ENCODE data around the gene FNIP2.

The FNIP2 gene

DNA sequence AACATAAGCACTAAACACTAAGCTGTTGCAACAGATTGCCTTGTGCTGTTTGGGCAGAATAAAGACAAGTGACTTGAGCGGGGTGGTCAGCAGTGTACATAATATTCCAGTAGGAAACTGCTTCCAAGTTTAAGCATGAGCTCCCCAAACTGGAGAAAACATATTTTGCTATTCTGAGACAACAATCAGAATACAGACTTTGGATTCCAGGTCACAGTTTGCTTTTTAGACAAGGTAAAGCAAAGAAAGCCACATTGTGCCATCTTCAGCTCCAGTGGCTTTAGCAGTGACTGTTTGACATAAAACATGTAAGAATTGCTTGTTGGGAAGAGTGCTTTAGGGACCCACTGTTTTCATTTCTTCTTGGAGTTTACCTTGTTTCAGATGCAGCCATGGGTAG is 136.0 kb downstream of the FNIP2 start:
- no CpG with 5 or more reads among the region's 1 CpG for WGBS (ENCODE audit: extremely low coverage, insufficient coverage, low lambda C conversion rate)
- Histone ChIP-seq H2BK5ac (ENCODE audit: low read length) (no peak overlapping the region), H3K9ac (ENCODE audit: low read length) (no peak overlapping the region)

DNA sequence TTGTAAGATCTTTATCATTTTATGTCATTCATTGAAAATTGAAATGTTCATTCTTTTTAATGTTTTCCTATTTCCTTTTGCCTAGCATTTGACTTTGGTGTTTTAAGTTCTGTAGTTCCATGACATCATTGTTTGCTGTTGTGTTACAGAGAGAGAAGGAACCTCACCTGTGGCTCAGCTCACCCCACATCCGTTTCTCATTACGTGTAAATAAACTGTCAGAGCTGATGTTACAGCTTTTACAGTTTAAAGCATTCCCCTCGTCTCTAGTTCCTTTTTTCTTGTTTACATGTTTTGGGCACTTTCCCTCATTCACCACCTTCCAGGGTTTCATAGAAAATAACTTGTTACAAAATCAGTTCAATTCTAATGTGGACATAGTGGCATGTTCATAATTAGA is 137.2 kb downstream of the FNIP2 start:
- H3K4me3 ChIP-seq (ENCODE audit: low read length) = no peak overlapping the region
- DNase-seq = no peak
- no peaks in the 10 kb centered on the region for H3K36me3 ChIP-seq (ENCODE audit: control insufficient read depth, insufficient read depth, low read length)

More for the DNA sequence above, 136.0 kb downstream of the FNIP2 start:
- H3K4me3 ChIP-seq (ENCODE audit: low read length) = no peak overlapping the region
- H3K79me2 ChIP-seq (ENCODE audit: control insufficient read depth, insufficient read depth, low read length) = no peaks in the 10 kb centered on the region
- no peaks in the 10 kb centered on the region for H3K27me3 ChIP-seq (ENCODE audit: insufficient read depth, low read length, poor library complexity)
- no peak overlapping the region for H2BK15ac ChIP-seq (replicated peaks; ENCODE audit: low read depth)
- no peaks in the 10 kb centered on the region for H3K79me1 ChIP-seq (ENCODE audit: low read length)
- no peaks in the 10 kb centered on the region for H3K36me3 ChIP-seq (ENCODE audit: control insufficient read depth, insufficient read depth, low read length)
- H3K4ac ChIP-seq (ENCODE audit: low read depth, low read length) = no peak overlapping the region
- no peak overlapping the region for H4K5ac ChIP-seq (ENCODE audit: low read length)
- no peak for DNase-seq
- no peak overlapping the region for H3K4me2 ChIP-seq (ENCODE audit: low read length)
- H3K18ac ChIP-seq (ENCODE audit: low read length) = no peak overlapping the region
- no peak overlapping the region for H4K8ac ChIP-seq (ENCODE audit: low read depth, low read length)
- no peaks in the 10 kb centered on the region for H3K4me1 ChIP-seq (ENCODE audit: control insufficient read depth, low read depth, low read length)
- H2BK120ac ChIP-seq (ENCODE audit: low read depth, low read length) = no peak overlapping the region
- no peak overlapping the region for H3K23ac ChIP-seq (ENCODE audit: low read length)
- no peak overlapping the region for H2AK5ac ChIP-seq (ENCODE audit: low read length)
- no peak overlapping the region for H3K56ac ChIP-seq (ENCODE audit: low read length)
- no peak overlapping the region for H3K27ac ChIP-seq (ENCODE audit: low read depth, low read length)

DNA sequence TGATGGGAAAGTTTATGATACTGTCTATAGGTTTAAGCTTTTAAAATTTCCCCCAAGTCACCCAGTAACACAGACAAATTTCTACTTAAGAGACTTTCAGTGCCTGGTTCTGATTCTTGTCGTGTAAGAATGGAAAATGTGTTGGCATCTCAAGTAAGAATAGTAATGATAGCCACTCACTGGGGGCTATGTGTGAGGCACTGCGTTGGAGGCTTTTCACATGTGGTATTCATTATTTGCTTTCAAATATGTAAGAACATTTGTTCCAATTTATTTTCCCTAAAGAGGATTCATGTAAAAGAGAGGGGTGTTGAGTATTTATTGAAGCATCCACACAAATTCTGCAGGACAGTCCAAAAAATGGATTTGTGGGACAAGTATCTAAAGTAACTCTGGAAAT is 143.6 kb downstream of the FNIP2 start:
- Histone ChIP-seq H3K4me2 (ENCODE audit: low read length) (no peak overlapping the region), H3K18ac (ENCODE audit: low read length) (no peak overlapping the region), H4K8ac (ENCODE audit: low read depth, low read length) (no peak overlapping the region), H4K5ac (ENCODE audit: low read length) (no peak overlapping the region), H2BK15ac (replicated peaks; ENCODE audit: low read depth) (no peak overlapping the region), H3K79me1 (ENCODE audit: low read length) (no peaks in the 10 kb centered on the region), H2BK120ac (ENCODE audit: low read depth, low read length) (no peak overlapping the region), H2AK5ac (ENCODE audit: low read length) (no peak overlapping the region), H3K56ac (ENCODE audit: low read length) (no peak overlapping the region), H3K9ac (ENCODE audit: low read length) (no peak overlapping the region), H3K4me1 (ENCODE audit: control insufficient read depth, low read depth, low read length) (no peaks in the 10 kb centered on the region), H3K4ac (ENCODE audit: low read depth, low read length) (no peak overlapping the region), H3K27me3 (ENCODE audit: insufficient read depth, low read length, poor library complexity) (no peaks in the 10 kb centered on the region), H3K27ac (ENCODE audit: low read depth, low read length) (no peak overlapping the region), H3K36me3 (ENCODE audit: control insufficient read depth, insufficient read depth, low read length) (no peaks in the 10 kb centered on the region), H3K79me2 (ENCODE audit: control insufficient read depth, insufficient read depth, low read length) (no peaks in the 10 kb centered on the region), H2BK5ac (ENCODE audit: low read length) (no peak overlapping the region), H3K23ac (ENCODE audit: low read length) (no peak overlapping the region), H3K4me3 (ENCODE audit: low read length) (no peak overlapping the region)
- DNase-seq = no peak
- no CpG with 5 or more reads among the region's 2 CpGs for WGBS (ENCODE audit: extremely low coverage, insufficient coverage, low lambda C conversion rate)

More for the DNA sequence above, 137.2 kb downstream of the FNIP2 start:
- Histone ChIP-seq H3K79me2 (ENCODE audit: control insufficient read depth, insufficient read depth, low read length) (no peaks in the 10 kb centered on the region), H3K79me1 (ENCODE audit: low read length) (no peaks in the 10 kb centered on the region), H4K8ac (ENCODE audit: low read depth, low read length) (peak overlapping the region; percentile 56), H4K5ac (ENCODE audit: low read length) (no peak overlapping the region), H2BK120ac (ENCODE audit: low read depth, low read length) (no peak overlapping the region), H2AK5ac (ENCODE audit: low read length) (no peak overlapping the region), H2BK5ac (ENCODE audit: low read length) (no peak overlapping the region), H3K4ac (ENCODE audit: low read depth, low read length) (no peak overlapping the region), H3K27ac (ENCODE audit: low read depth, low read length) (no peak overlapping the region), H2BK15ac (replicated peaks; ENCODE audit: low read depth) (no peak overlapping the region), H3K23ac (ENCODE audit: low read length) (no peak overlapping the region), H3K27me3 (ENCODE audit: insufficient read depth, low read length, poor library complexity) (no peaks in the 10 kb centered on the region), H3K18ac (ENCODE audit: low read length) (no peak overlapping the region), H3K4me1 (ENCODE audit: control insufficient read depth, low read depth, low read length) (no peaks in the 10 kb centered on the region), H3K56ac (ENCODE audit: low read length) (no peak overlapping the region), H3K4me2 (ENCODE audit: low read length) (no peak overlapping the region), H3K9ac (ENCODE audit: low read length) (no peak overlapping the region)
- no CpG with 5 or more reads among the region's 3 CpGs for WGBS (ENCODE audit: extremely low coverage, insufficient coverage, low lambda C conversion rate)

DNA sequence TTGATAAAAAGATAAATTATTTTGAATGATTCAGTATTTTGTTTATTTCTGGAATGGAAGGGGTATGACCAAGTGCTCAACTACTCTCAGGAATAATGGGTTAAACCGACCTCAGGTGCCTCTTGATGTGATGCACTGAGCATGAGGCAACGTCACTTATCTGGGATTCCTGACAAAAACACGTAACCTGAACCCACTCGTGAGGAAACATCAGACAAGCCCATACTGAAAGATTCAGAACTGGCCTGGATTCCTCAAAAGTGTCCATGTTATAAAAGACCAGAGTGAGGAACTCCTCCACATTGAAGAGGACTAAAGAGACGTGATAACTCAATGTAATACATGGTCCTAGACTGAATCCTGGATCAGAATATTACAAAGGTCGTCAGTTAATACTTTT is 144.0 kb downstream of the FNIP2 start:
- H3K4ac ChIP-seq (ENCODE audit: low read depth, low read length) = no peak overlapping the region

DNA sequence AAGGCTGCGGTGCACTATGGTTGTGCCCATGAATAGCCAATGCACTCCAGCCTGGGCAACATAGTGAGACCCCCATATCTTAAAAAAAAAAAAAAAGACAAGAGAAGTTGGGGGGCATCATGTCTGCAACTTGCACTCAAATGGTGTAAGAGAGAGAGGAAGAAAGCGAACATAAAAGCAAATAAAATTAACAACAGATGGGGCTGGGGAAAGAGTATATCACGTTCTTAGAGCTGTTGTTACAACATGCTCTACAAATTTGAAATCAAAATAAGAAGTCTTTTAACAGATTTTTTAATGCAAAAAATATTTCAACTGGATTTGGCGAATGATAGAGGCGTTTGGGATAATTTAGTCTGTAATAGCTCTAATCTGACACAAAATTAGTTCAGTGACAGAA is 144.9 kb downstream of the FNIP2 start:
- Histone ChIP-seq H3K27me3 (ENCODE audit: insufficient read depth, low read length, poor library complexity) (no peaks in the 10 kb centered on the region), H3K79me1 (ENCODE audit: low read length) (no peaks in the 10 kb centered on the region), H3K27ac (ENCODE audit: low read depth, low read length) (no peak overlapping the region), H3K9ac (ENCODE audit: low read length) (no peak overlapping the region), H2BK120ac (ENCODE audit: low read depth, low read length) (no peak overlapping the region), H4K8ac (ENCODE audit: low read depth, low read length) (no peak overlapping the region), H4K5ac (ENCODE audit: low read length) (no peak overlapping the region), H3K4me2 (ENCODE audit: low read length) (no peak overlapping the region), H3K36me3 (ENCODE audit: control insufficient read depth, insufficient read depth, low read length) (no peaks in the 10 kb centered on the region), H3K56ac (ENCODE audit: low read length) (no peak overlapping the region), H3K79me2 (ENCODE audit: control insufficient read depth, insufficient read depth, low read length) (no peaks in the 10 kb centered on the region), H3K4me3 (ENCODE audit: low read length) (no peak overlapping the region), H2BK5ac (ENCODE audit: low read length) (no peak overlapping the region), H2AK5ac (ENCODE audit: low read length) (no peak overlapping the region), H3K4ac (ENCODE audit: low read depth, low read length) (no peak overlapping the region), H3K18ac (ENCODE audit: low read length) (no peak overlapping the region), H2BK15ac (replicated peaks; ENCODE audit: low read depth) (no peak overlapping the region), H3K23ac (ENCODE audit: low read length) (no peak overlapping the region), H3K4me1 (ENCODE audit: control insufficient read depth, low read depth, low read length) (no peaks in the 10 kb centered on the region)
- 100% methylated on average over 2 of the region's 5 CpGs for WGBS (ENCODE audit: extremely low coverage, insufficient coverage, low lambda C conversion rate)
- DNase-seq = no peak

More for the DNA sequence above, 144.0 kb downstream of the FNIP2 start:
- DNase-seq = no peak
- H3K27me3 ChIP-seq (ENCODE audit: insufficient read depth, low read length, poor library complexity) = no peaks in the 10 kb centered on the region
- no peak overlapping the region for H3K27ac ChIP-seq (ENCODE audit: low read depth, low read length)
- H3K4me1 ChIP-seq (ENCODE audit: control insufficient read depth, low read depth, low read length) = no peaks in the 10 kb centered on the region
- no peak overlapping the region for H2AK5ac ChIP-seq (ENCODE audit: low read length)
- no peaks in the 10 kb centered on the region for H3K79me1 ChIP-seq (ENCODE audit: low read length)
- no peak overlapping the region for H3K18ac ChIP-seq (ENCODE audit: low read length)
- H2BK15ac ChIP-seq (replicated peaks; ENCODE audit: low read depth) = no peak overlapping the region
- H3K23ac ChIP-seq (ENCODE audit: low read length) = no peak overlapping the region
- no peak overlapping the region for H3K4me2 ChIP-seq (ENCODE audit: low read length)
- no peak overlapping the region for H2BK120ac ChIP-seq (ENCODE audit: low read depth, low read length)
- H3K9ac ChIP-seq (ENCODE audit: low read length) = no peak overlapping the region
- H3K36me3 ChIP-seq (ENCODE audit: control insufficient read depth, insufficient read depth, low read length) = no peaks in the 10 kb centered on the region
- no peak overlapping the region for H3K56ac ChIP-seq (ENCODE audit: low read length)
- H3K4me3 ChIP-seq (ENCODE audit: low read length) = no peak overlapping the region
- no peaks in the 10 kb centered on the region for H3K79me2 ChIP-seq (ENCODE audit: control insufficient read depth, insufficient read depth, low read length)
- H4K5ac ChIP-seq (ENCODE audit: low read length) = no peak overlapping the region
- no peak overlapping the region for H2BK5ac ChIP-seq (ENCODE audit: low read length)
- no CpG with 5 or more reads among the region's 6 CpGs for WGBS (ENCODE audit: extremely low coverage, insufficient coverage, low lambda C conversion rate)
- no peak overlapping the region for H4K8ac ChIP-seq (ENCODE audit: low read depth, low read length)

- no peaks in the 10 kb centered on the region for H3K79me2 ChIP-seq (ENCODE audit: control insufficient read depth, insufficient read depth, low read length)
- no peak overlapping the region for H3K56ac ChIP-seq (ENCODE audit: low read length)
- no peak overlapping the region for H3K27ac ChIP-seq (ENCODE audit: low read depth, low read length)
- no peak for DNase-seq
- no peak overlapping the region for H3K9ac ChIP-seq (ENCODE audit: low read length)
- H3K18ac ChIP-seq (ENCODE audit: low read length) = no peak overlapping the region
- no peak overlapping the region for H3K4me3 ChIP-seq (ENCODE audit: low read length)
- no peak overlapping the region for H4K5ac ChIP-seq (ENCODE audit: low read length)
- H2AK5ac ChIP-seq (ENCODE audit: low read length) = no peak overlapping the region
- no peak overlapping the region for H2BK5ac ChIP-seq (ENCODE audit: low read length)
- no peak overlapping the region for H2BK15ac ChIP-seq (replicated peaks; ENCODE audit: low read depth)
- H3K4ac ChIP-seq (ENCODE audit: low read depth, low read length) = no peak overlapping the region
- H3K79me1 ChIP-seq (ENCODE audit: low read length) = no peaks in the 10 kb centered on the region
- H3K4me1 ChIP-seq (ENCODE audit: control insufficient read depth, low read depth, low read length) = no peaks in the 10 kb centered on the region
- no peak overlapping the region for H3K4me2 ChIP-seq (ENCODE audit: low read length)
- no peak overlapping the region for H4K8ac ChIP-seq (ENCODE audit: low read depth, low read length)
- no peak overlapping the region for H3K23ac ChIP-seq (ENCODE audit: low read length)
- H3K36me3 ChIP-seq (ENCODE audit: control insufficient read depth, insufficient read depth, low read length) = no peaks in the 10 kb centered on the region
- no peaks in the 10 kb centered on the region for H3K27me3 ChIP-seq (ENCODE audit: insufficient read depth, low read length, poor library complexity)
- no peak overlapping the region for H2BK120ac ChIP-seq (ENCODE audit: low read depth, low read length)
- WGBS (ENCODE audit: extremely low coverage, insufficient coverage, low lambda C conversion rate) = no CpG with 5 or more reads among the region's 5 CpGs
Observed at GRCh38 chr4:158914218-158914617, 145.4 kb downstream of the FNIP2 start.
